ENCODE measurements around the gene MYL4.
"Not testable (repeated sequence)": the region's sequence is repeated elsewhere in the genome, so short reads cannot be mapped to it uniquely, and the experiment has no call there.

MYL4 gene

GRCh38 chr17:47208744-47209488 is at the start of gene MYL4:
Gene MYL4 (plus strand): TSS chr17:47209348. CDS start chr17:47209423, 75 bp downstream.
- DNase-seq, result no peak

- DNase-seq, result no peak
Measured at GRCh38 chr17:47162013-47162622, 47.0 kb upstream of the MYL4 start.

- no peak for DNase-seq
Measured at GRCh38 chr17:47164263-47164662, 44.9 kb upstream of the MYL4 start.

- no peak for DNase-seq
Measured at GRCh38 chr17:47165137-47165536, 44.0 kb upstream of the MYL4 start.

- DNase-seq, result not testable (repeated sequence)
Measured at GRCh38 chr17:47166854-47167253, 42.3 kb upstream of the MYL4 start.

- DNase-seq, result not testable (repeated sequence)
Measured at GRCh38 chr17:47168896-47169295, 40.3 kb upstream of the MYL4 start.

GRCh38 chr17:47170710-47171109 is 38.4 kb upstream of the MYL4 start:
- DNase-seq, result no peak

- peak; percentile 37 to 38 for DNase-seq
Measured at GRCh38 chr17:47172696-47173565, 36.2 kb upstream of the MYL4 start.

- DNase-seq, result not testable (repeated sequence)
Measured at GRCh38 chr17:47174823-47175222, 34.3 kb upstream of the MYL4 start.

GRCh38 chr17:47176389-47176826 is 32.7 kb upstream of the MYL4 start:
- no peak for DNase-seq

- DNase-seq, result no peak
Measured at GRCh38 chr17:47177261-47177660, 31.9 kb upstream of the MYL4 start.

GRCh38 chr17:47179141-47179540 is 30.0 kb upstream of the MYL4 start:
- no peak for DNase-seq

- no peak for DNase-seq
Measured at GRCh38 chr17:47180337-47180736, 28.8 kb upstream of the MYL4 start.

GRCh38 chr17:47180988-47181387 is 28.2 kb upstream of the MYL4 start:
- not testable (repeated sequence) for DNase-seq

- no peak for DNase-seq
Measured at GRCh38 chr17:47184681-47185080, 24.5 kb upstream of the MYL4 start.

- peak in 1 of 2 experiments; percentile 24 for DNase-seq
Measured at GRCh38 chr17:47188271-47188875, 20.8 kb upstream of the MYL4 start.

- DNase-seq, result peak; percentile 98
Measured at GRCh38 chr17:47188876-47189731, 20.0 kb upstream of the MYL4 start, which contains the start of gene CDC27. Gene CDC27 (minus strand): TSS chr17:47189295. CDS start chr17:47189172, 123 bp downstream.

GRCh38 chr17:47189732-47190237 is 19.4 kb upstream of the MYL4 start:
- DNase-seq, result no peak

- no peak for DNase-seq
Measured at GRCh38 chr17:47190243-47190642, 18.9 kb upstream of the MYL4 start.

GRCh38 chr17:47190770-47191169 is 18.4 kb upstream of the MYL4 start:
- no peak for DNase-seq

GRCh38 chr17:47192554-47192953 is 16.6 kb upstream of the MYL4 start:
- peak; percentile 22 to 28 for DNase-seq

All from Kasumi-1 (cell line).